AG04450 (cell line): ENCODE measurements around the gene FOXD1. TPM values are rescaled to one million over a fixed set of nuclear protein-coding genes. Genes with fewer than 3 reads are reported as not detected.
A peak's percentile ranks its signal among the peaks of the same experiment; 100 is the strongest.

ENCODE experiments used
- CTCF ChIA-PET: fragments of 300-600, 350-600 bp; formaldehyde crosslinking; extraction: SDS; loops from one replicate; lab custom pipeline; 2022; ENCODE audit warnings: antibody characterized with exemption, inconsistent platforms; lab: Charles Lee
- POLR2A ChIA-PET: fragments of 350-600 bp; formaldehyde crosslinking; extraction: SDS; loops from one replicate; lab custom pipeline; 2021; ENCODE audit warnings: antibody characterized with exemption, inconsistent platforms; lab: Yijun Ruan, JAX
- DNase-seq: peaks from one replicate; pipeline ENCODE4 v3.0.0-alpha.2; 2011; ENCODE audit warnings: low read depth, low spot score
- H3K27ac ChIP-seq: one replicate; pipeline ENCODE4 v1.5.1; 2012; ENCODE audit warnings: low read depth, low read length, control low read depth
- H3K27me3 ChIP-seq: one replicate; pipeline ENCODE4 v1.6.0; 2012; ENCODE audit warnings: low read length; ENCODE audit not compliant: control insufficient read depth, insufficient read depth
- H3K4me3 ChIP-seq: 2 replicates; pipeline ENCODE4 v1.5.1; 2011; ENCODE audit warnings: mild to moderate bottlenecking, low read depth, low read length, control low read depth
- H3K9me3 ChIP-seq: 2 replicates; pipeline ENCODE4 v1.5.1; 2012; ENCODE audit warnings: low read length; ENCODE audit not compliant: control insufficient read depth, insufficient read depth
- CTCF ChIP-seq: IDR thresholded peaks from 2 replicates; pipeline ENCODE4 v1.5.1; 2011; ENCODE audit warnings: low read depth, low read length, control low read depth, inconsistent platforms
- polyA plus RNA-seq: library from polyadenylated mRNA; depleted of rRNA; stranded (reverse); fragments of >200 nt; gene quantifications from 2 replicates; pipeline ENCODE4 v1.2.3, GENCODE V29; 2011

The FOXD1 gene
- polyA plus RNA-seq, 1 experiment: 8.4 TPM

DNA sequence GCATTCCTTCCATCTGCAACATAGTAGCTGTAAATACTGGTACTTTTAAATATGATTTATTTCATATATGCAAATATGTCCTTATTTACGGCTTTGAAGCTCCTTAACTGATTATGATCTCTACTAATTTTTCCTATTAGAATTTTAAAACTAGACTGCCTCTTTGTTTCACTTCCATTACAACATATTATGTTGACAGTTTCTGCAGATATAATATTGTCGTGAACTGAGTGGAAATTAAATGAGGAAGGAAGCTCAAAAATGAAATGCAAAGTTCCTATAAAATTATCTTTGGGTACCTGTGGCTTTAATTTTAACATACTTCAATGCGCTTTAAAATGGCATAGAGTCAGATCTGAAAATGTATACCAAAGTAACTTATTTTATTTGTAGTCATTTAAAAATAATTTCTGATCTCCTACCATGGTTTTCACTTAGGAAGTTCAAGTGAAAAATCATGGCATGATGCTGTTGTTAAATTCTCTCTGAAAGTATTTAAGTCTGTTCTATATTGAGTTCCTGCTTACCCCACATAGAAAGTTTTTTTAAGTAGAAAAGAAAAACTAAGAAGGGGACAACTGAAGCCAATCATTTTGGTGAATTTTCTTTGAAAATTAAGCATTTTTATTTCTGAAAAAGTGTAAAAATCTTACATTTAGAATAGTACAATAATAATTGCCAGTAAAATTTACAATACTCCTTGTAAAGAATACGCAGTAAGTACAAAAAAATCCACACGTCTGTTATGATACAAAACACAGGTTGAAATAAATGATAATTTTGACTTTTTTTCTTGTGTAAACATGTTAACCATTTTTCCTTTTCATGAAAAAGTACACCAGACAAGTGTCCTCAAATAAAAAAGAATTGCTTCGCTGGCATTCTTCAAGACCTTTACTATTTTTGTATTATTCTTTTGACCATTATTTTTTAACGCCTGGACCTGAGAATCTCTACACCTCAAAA is 2.6 kb downstream of the FOXD1 start:
- CTCF ChIA-PET: interaction anchor here (0.6 to 1.3 kb wide), 4 partner anchors 10 to 230 kb away, joined by 3 to 6 read pairs (median 4); no protein-coding TSS in a partner anchor
- H3K4me3 ChIP-seq: peak overlapping the region; percentile 85
- DNase-seq: no peak
- no peaks in the 10 kb centered on the region for H3K27me3 ChIP-seq
- no peak for TF ChIP-seq CTCF
- H3K27ac ChIP-seq: peak overlapping the region; percentile 87
- POLR2A ChIA-PET: interaction anchor here (1.2 kb wide), 1 partner anchor 134 kb away, joined by 3 read pairs; no protein-coding TSS in a partner anchor
- H3K9me3 ChIP-seq: peaks cover 10% of the 10 kb centered on the region; the same call in 1 of the 2 replicates

DNA sequence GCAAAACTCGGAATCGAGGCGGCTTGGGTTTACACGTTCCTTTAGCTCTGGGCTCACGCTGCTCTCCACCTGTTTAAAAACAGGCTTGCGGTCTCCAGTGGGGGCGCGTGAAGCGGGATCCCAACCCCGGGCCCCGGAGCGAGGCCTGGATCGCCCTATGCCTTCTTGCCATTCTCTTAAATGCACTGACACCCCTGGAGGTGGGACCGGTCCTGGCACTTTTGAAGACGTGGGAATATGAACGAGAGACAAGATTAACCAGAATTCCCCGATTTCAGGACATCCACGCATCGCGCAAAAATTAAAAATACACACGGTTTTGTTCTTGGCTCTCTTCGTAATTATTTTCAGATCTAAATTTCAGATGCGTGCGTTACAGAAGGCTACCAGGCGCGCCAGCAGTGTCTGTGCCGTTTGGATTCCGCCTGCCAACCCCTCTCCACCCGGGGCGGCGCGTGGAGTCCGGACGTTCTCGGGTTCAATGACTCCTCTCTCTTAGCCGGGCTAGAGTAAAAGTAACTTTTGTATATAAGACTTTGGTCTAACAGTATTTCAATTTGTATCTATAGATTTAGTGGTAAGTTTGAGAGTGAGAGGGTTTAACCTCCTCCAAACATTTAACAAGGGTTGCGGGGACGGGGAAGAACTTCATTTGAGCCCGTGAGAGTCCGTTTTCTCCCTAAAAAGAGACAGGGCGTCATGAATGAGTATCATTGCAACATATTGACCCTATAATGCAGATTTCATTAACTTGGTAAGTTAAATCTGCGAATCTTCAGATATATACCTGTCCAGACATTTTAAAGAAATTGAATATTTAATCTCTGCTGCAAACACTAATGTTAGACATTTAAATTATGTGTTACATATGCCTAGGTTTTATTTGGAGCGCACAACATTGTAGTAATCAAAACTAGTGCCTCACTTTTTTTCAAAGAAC is 3.8 kb downstream of the FOXD1 start:
- TF ChIP-seq CTCF: no peak
- peak overlapping the region; percentile 85 for H3K4me3 ChIP-seq
- H3K27me3 ChIP-seq: no peaks in the 10 kb centered on the region
- peaks cover 10% of the 10 kb centered on the region; the same call in 1 of the 2 replicates for H3K9me3 ChIP-seq
- peak overlapping the region; percentile 31 for H3K27ac ChIP-seq
- DNase-seq: no peak
- POLR2A ChIA-PET: interaction anchor here (1.1 to 2.9 kb wide), 4 partner anchors 26 to 133 kb away, joined by 3 to 13 read pairs (median 7); no protein-coding TSS in a partner anchor
- CTCF ChIA-PET: interaction anchor here (0.8 to 1.3 kb wide), 3 partner anchors 132 to 229 kb away, joined by 3 to 6 read pairs (median 5); no protein-coding TSS in a partner anchor

DNA sequence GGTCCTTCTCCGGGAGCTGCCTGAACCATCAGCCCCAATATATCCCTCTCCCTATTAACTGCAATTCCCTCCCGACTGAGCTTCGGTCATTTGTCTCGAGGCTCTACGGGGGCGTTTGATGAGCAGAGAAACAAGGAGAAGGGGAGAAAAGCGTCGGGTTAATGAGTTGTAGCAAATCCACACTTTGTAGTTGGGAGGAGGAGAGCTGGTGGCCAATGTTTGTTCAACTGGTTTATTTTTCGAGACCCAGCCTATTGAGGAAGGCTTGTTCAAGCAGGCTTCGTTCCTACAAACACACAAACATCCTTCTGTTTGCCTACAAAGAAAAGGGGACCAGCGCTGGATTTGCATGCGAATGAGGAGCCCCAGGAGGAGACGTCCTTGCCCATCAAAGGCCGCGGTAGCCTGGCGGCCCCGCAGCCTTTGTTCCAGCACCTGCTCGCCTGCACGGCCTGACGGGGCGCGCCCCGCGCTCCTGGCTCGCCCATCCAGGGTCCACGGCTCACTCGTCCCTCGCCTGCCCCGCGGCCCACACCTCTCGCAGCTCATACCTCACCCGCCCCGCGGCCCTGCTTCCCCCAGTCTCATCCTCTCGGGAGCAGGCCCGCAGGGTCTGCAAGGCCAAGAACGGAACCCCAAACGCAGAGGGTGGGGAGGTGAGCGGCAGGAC is 4.6 kb downstream of the FOXD1 start:
- ChIA-PET POLR2A (interaction anchor here (1.1 to 2.9 kb wide), 4 partner anchors 25 to 132 kb away, joined by 3 to 13 read pairs (median 8); no protein-coding TSS in a partner anchor), CTCF (interaction anchor here (0.5 to 4.3 kb wide), 4 partner anchors 125 to 228 kb away, joined by 3 to 26 read pairs (median 4); no protein-coding TSS in a partner anchor)
- Histone ChIP-seq H3K4me3 (peak overlapping the region; percentile 85), H3K27ac (peak overlapping the region; percentile 57), H3K9me3 (peaks cover 10% of the 10 kb centered on the region; the same call in 1 of the 2 replicates), H3K27me3 (no peaks in the 10 kb centered on the region)
- TF ChIP-seq CTCF: no peak
- DNase-seq: no peak

- Histone ChIP-seq H3K27me3 (no peaks in the 10 kb centered on the region), H3K27ac (no peak overlapping the region), H3K9me3 (peaks cover 10% of the 10 kb centered on the region; the same call in 1 of the 2 replicates), H3K4me3 (no peak overlapping the region)
- ChIA-PET CTCF (interaction anchor here (0.5 to 4.3 kb wide), 3 partner anchors 8 to 227 kb away, joined by 4 to 26 read pairs (median 13); no protein-coding TSS in a partner anchor), POLR2A (interaction anchor here (1.1 to 2.9 kb wide), 5 partner anchors 24 to 227 kb away, joined by 3 to 13 read pairs (median 6); no protein-coding TSS in a partner anchor)
- DNase-seq: no peak
- no peak for TF ChIP-seq CTCF
Measured at GRCh38 chr5:73442996-73443627, 5.5 kb downstream of the FOXD1 start.
